ENCODE data around the gene SEMA3F. TPM values are rescaled to one million over a fixed set of nuclear protein-coding genes. Genes with fewer than 3 reads are reported as not detected.

SEMA3F gene
- total RNA-seq, 3 donors from 2014 or later (not counting 1 experiment from before 2014, with no cell fraction given) = 0.16 to 1.1 (median 0.78) TPM

- H3K4me1 ChIP-seq (ENCODE audit: control insufficient read depth, insufficient read depth, low read length) = peaks cover 18% of the 10 kb centered on the region
- ATAC-seq = no peak
- TF ChIP-seq CTCF (IDR thresholded peaks at IDR 0.05) = no peak
- H3K27ac Mint-ChIP-seq = peak overlapping the region in 1 of 2 donors; percentile 42
- peaks cover 23 to 37% of the 10 kb centered on the region in 2 donors for H3K27me3 Mint-ChIP-seq (ENCODE audit: low read depth in 2 of 2)
- no peaks in the 10 kb centered on the region for H3K36me3 ChIP-seq (ENCODE audit: control insufficient read depth, insufficient read depth, low read length)
- H3K27me3 ChIP-seq (ENCODE audit: control insufficient read depth, insufficient read depth, low read length) = peaks cover 20% of the 10 kb centered on the region
- no peak overlapping the region for H3K27ac ChIP-seq (ENCODE audit: low read length)
- DNase-seq = no peak
- intact Hi-C loops (cut with micrococcal nuclease) = no loop called here
- no peak overlapping the region for H3K4me3 Mint-ChIP-seq
- H3K36me3 Mint-ChIP-seq = no peaks in the 10 kb centered on the region
- no peaks in the 10 kb centered on the region for H3K9me3 Mint-ChIP-seq
- H3K4me1 Mint-ChIP-seq = peaks cover 6 to 29% of the 10 kb centered on the region in 2 donors
- no peak overlapping the region for H3K4me3 ChIP-seq (ENCODE audit: low read length)
- WGBS (ENCODE audit: insufficient coverage) = 53% methylated on average over 19 of the region's 20 CpGs
- no peaks in the 10 kb centered on the region for H3K9me3 ChIP-seq (ENCODE audit: control insufficient read depth, insufficient read depth, low read length)
These were observed 1.7 kb downstream of the SEMA3F start for GRCh38 chr3:50156549-50157493.

GRCh38 chr3:50157827-50158529, 2.9 kb downstream of the SEMA3F start:
- Histone ChIP-seq H3K4me1 (ENCODE audit: control insufficient read depth, insufficient read depth, low read length) (peaks cover 18% of the 10 kb centered on the region), H3K27ac (ENCODE audit: low read length) (no peak overlapping the region), H3K4me3 (ENCODE audit: low read length) (no peak overlapping the region), H3K27me3 (ENCODE audit: control insufficient read depth, insufficient read depth, low read length) (peaks cover 20% of the 10 kb centered on the region), H3K9me3 (ENCODE audit: control insufficient read depth, insufficient read depth, low read length) (no peaks in the 10 kb centered on the region), H3K36me3 (ENCODE audit: control insufficient read depth, insufficient read depth, low read length) (no peaks in the 10 kb centered on the region)
- intact Hi-C loops (cut with micrococcal nuclease) = no loop called here
- Mint-ChIP-seq H3K4me3 (no peak overlapping the region), H3K27ac (no peak overlapping the region), H3K27me3 (ENCODE audit: low read depth in 2 of 2) (peaks cover 23 to 37% of the 10 kb centered on the region in 2 donors), H3K36me3 (no peaks in the 10 kb centered on the region), H3K4me1 (peaks cover 6 to 29% of the 10 kb centered on the region in 2 donors), H3K9me3 (no peaks in the 10 kb centered on the region)
- DNase-seq (no peak), ATAC-seq (no peak)
- 70% methylated on average over 12 of the region's 12 CpGs for WGBS (ENCODE audit: insufficient coverage)
- TF ChIP-seq CTCF (IDR thresholded peaks at IDR 0.05) = no peak

GRCh38 chr3:50158530-50159146, 3.5 kb downstream of the SEMA3F start:
- no peak overlapping the region for H3K27ac Mint-ChIP-seq
- ATAC-seq (no peak), DNase-seq (no peak)
- Histone ChIP-seq H3K4me3 (ENCODE audit: low read length) (no peak overlapping the region), H3K4me1 (ENCODE audit: control insufficient read depth, insufficient read depth, low read length) (peaks cover 18% of the 10 kb centered on the region), H3K27ac (ENCODE audit: low read length) (no peak overlapping the region), H3K27me3 (ENCODE audit: control insufficient read depth, insufficient read depth, low read length) (peaks cover 20% of the 10 kb centered on the region), H3K36me3 (ENCODE audit: control insufficient read depth, insufficient read depth, low read length) (no peaks in the 10 kb centered on the region), H3K9me3 (ENCODE audit: control insufficient read depth, insufficient read depth, low read length) (no peaks in the 10 kb centered on the region)
- H3K4me1 Mint-ChIP-seq = peaks cover 6 to 23% of the 10 kb centered on the region in 2 donors
- TF ChIP-seq CTCF (IDR thresholded peaks at IDR 0.05) = no peak
- intact Hi-C loops (cut with micrococcal nuclease) = no loop called here
- 89% methylated on average over 10 of the region's 10 CpGs for WGBS (ENCODE audit: insufficient coverage)
- no peak overlapping the region for H3K4me3 Mint-ChIP-seq
- H3K36me3 Mint-ChIP-seq = no peaks in the 10 kb centered on the region
- no peaks in the 10 kb centered on the region for H3K9me3 Mint-ChIP-seq
- peaks cover 23 to 31% of the 10 kb centered on the region in 2 donors for H3K27me3 Mint-ChIP-seq (ENCODE audit: low read depth in 2 of 2)

All from natural killer cell (primary cell).